HEK293 (cell line): ENCODE data around the gene SGTB.

Experiments used
- CTCF ChIA-PET: fragments of 350-600 bp; formaldehyde crosslinking; extraction: SDS; loops from one replicate; lab custom pipeline; 2021; ENCODE audit warnings: antibody characterized with exemption; lab: Yijun Ruan, JAX
- POLR2A ChIA-PET: fragments of 300-600 bp; formaldehyde crosslinking; extraction: SDS; loops from one replicate; lab custom pipeline; 2020; ENCODE audit warnings: antibody characterized with exemption, inconsistent platforms; lab: Yijun Ruan, JAX
- H3K27ac ChIP-seq: fragments of 200-500 bp; sonication (Bioruptor generic); 2 replicates; pipeline ENCODE4 v1.5.1; 2014; ENCODE audit warnings: low read depth, low read length, control low read depth, inconsistent platforms; ENCODE audit errors: extremely low read depth
- H3K36me3 ChIP-seq, 2 experiments: fragments of 200-500 bp in 1 of 2; sonication (Bioruptor generic) in 1 of 2; 1 replicate in 1 of 2; 2 replicates in 1 of 2; pipeline ENCODE4 v1.5.1; 2014 to 2017; ENCODE audit warnings: inconsistent platforms in 2 of 2, low read length in 2 of 2; ENCODE audit not compliant: control insufficient read depth in 2 of 2, insufficient read depth in 1 of 2
- H3K4me1 ChIP-seq: fragments of 200-500 bp; sonication (Bioruptor generic); 2 replicates; pipeline ENCODE4 v1.5.1; 2014; ENCODE audit warnings: mild to moderate bottlenecking, low read length, inconsistent platforms; ENCODE audit not compliant: control insufficient read depth, insufficient read depth
- H3K4me3 ChIP-seq: 2 replicates; pipeline ENCODE4 v1.5.1; 2011; ENCODE audit warnings: low read depth, mild to moderate bottlenecking, control low read depth, low read length, moderate library complexity
- H3K9me3 ChIP-seq: fragments of 200-500 bp; sonication (Bioruptor generic); 2 replicates; pipeline ENCODE4 v1.5.1; 2014; ENCODE audit warnings: low read depth, low read length, inconsistent platforms; ENCODE audit not compliant: control insufficient read depth, insufficient read depth
- BCL6B ChIP-seq: fragments of 450-650 bp; formaldehyde crosslinking; IDR thresholded peaks from 2 replicates; pipeline ENCODE4 v1.5.1; 2017; ENCODE audit warnings: missing biosample characterization, missing genetic modification characterization
- FEZF1 ChIP-seq: fragments of 450-650 bp; formaldehyde crosslinking; IDR thresholded peaks from 2 replicates; pipeline ENCODE4 v1.5.1; 2016; ENCODE audit warnings: missing biosample characterization, missing genetic modification characterization
- GLI2 ChIP-seq: fragments of 450-650 bp; formaldehyde crosslinking; IDR thresholded peaks from 2 replicates; pipeline ENCODE4; 2017; ENCODE audit warnings: missing biosample characterization, missing genetic modification characterization, low read depth, borderline replicate concordance
- GLI4 ChIP-seq: fragments of 450-650 bp; formaldehyde crosslinking; IDR thresholded peaks from 2 replicates; pipeline ENCODE4 v1.5.1; 2016; ENCODE audit warnings: missing biosample characterization, missing genetic modification characterization
- IKZF3 ChIP-seq: fragments of 450-650 bp; IDR thresholded peaks from 2 replicates; pipeline ENCODE4 v1.5.0; 2018; ENCODE audit warnings: missing biosample characterization, mild to moderate bottlenecking, missing genetic modification characterization, moderate library complexity
- OSR2 ChIP-seq: fragments of 450-650 bp; formaldehyde crosslinking; IDR thresholded peaks from 2 replicates; pipeline ENCODE4 v1.5.1; 2016; ENCODE audit warnings: missing biosample characterization, missing genetic modification characterization
- SCRT2 ChIP-seq: fragments of 450-650 bp; formaldehyde crosslinking; IDR thresholded peaks from 2 replicates; pipeline ENCODE4 v1.5.1; 2016; ENCODE audit warnings: missing biosample characterization, missing genetic modification characterization
- SP2 ChIP-seq: fragments of 450-650 bp; formaldehyde crosslinking; IDR thresholded peaks from 2 replicates; pipeline ENCODE4 v1.5.1; 2016; ENCODE audit warnings: missing biosample characterization, missing genetic modification characterization
- ZNF121 ChIP-seq: fragments of 450-650 bp; formaldehyde crosslinking; IDR thresholded peaks from 2 replicates; pipeline ENCODE4 v1.5.1; 2016; ENCODE audit warnings: missing biosample characterization, missing genetic modification characterization
- ZNF2 ChIP-seq: fragments of 450-650 bp; formaldehyde crosslinking; IDR thresholded peaks from 2 replicates; pipeline ENCODE4 v1.5.1; 2016; ENCODE audit warnings: missing biosample characterization, missing genetic modification characterization
- ZNF311 ChIP-seq: fragments of 450-650 bp; formaldehyde crosslinking; IDR thresholded peaks from 2 replicates; pipeline ENCODE4 v1.5.1; 2017; ENCODE audit warnings: missing biosample characterization, missing genetic modification characterization, borderline replicate concordance
- ZNF324 ChIP-seq: fragments of 450-650 bp; formaldehyde crosslinking; IDR thresholded peaks from 2 replicates; pipeline ENCODE4 v1.5.1; 2016; ENCODE audit warnings: missing biosample characterization, missing genetic modification characterization
- ZNF341 ChIP-seq: fragments of 450-650 bp; formaldehyde crosslinking; IDR thresholded peaks from 2 replicates; pipeline ENCODE4; 2016; ENCODE audit warnings: low read depth, missing biosample characterization, missing genetic modification characterization
- ZNF433 ChIP-seq: fragments of 450-650 bp; formaldehyde crosslinking; IDR thresholded peaks from 2 replicates; pipeline ENCODE4 v1.5.1; 2016; ENCODE audit warnings: missing biosample characterization, missing genetic modification characterization, low read depth
- ZNF843 ChIP-seq: fragments of 450-650 bp; formaldehyde crosslinking; IDR thresholded peaks from 2 replicates; pipeline ENCODE4 v1.5.1; 2016; ENCODE audit warnings: missing biosample characterization, missing genetic modification characterization
- TF ChIP-seq, protein P1 (sequence below): fragments of 450-650 bp; formaldehyde crosslinking; IDR thresholded peaks from 2 replicates; pipeline ENCODE4 v1.5.0; 2017; ENCODE audit warnings: missing biosample characterization, missing genetic modification characterization, borderline replicate concordance
- TF ChIP-seq, protein P2 (sequence below): fragments of 450-650 bp; IDR thresholded peaks from 2 replicates; pipeline ENCODE4 v1.5.1; 2018; ENCODE audit warnings: missing biosample characterization, mild to moderate bottlenecking, missing genetic modification characterization
- TF ChIP-seq, protein P3 (sequence below): fragments of 450-650 bp; formaldehyde crosslinking; IDR thresholded peaks from 2 replicates; pipeline ENCODE4 v1.5.1; 2017; ENCODE audit warnings: missing biosample characterization, missing genetic modification characterization

SGTB gene

GRCh38 chr5:65760504-65761275 is 38.8 kb upstream of the SGTB start (continued):
- TF ChIP-seq ZNF121 (tag by site-specific recombination) (peak; percentile 76; the same call in 1 of the 2 replicates), ZNF311 (tag by site-specific recombination) (no peak), ZNF324 (tag by site-specific recombination) (no peak), GLI4 (no peak), SP2 (tag by site-specific recombination) (no peak)
- TF ChIP-seq, protein P1, sequence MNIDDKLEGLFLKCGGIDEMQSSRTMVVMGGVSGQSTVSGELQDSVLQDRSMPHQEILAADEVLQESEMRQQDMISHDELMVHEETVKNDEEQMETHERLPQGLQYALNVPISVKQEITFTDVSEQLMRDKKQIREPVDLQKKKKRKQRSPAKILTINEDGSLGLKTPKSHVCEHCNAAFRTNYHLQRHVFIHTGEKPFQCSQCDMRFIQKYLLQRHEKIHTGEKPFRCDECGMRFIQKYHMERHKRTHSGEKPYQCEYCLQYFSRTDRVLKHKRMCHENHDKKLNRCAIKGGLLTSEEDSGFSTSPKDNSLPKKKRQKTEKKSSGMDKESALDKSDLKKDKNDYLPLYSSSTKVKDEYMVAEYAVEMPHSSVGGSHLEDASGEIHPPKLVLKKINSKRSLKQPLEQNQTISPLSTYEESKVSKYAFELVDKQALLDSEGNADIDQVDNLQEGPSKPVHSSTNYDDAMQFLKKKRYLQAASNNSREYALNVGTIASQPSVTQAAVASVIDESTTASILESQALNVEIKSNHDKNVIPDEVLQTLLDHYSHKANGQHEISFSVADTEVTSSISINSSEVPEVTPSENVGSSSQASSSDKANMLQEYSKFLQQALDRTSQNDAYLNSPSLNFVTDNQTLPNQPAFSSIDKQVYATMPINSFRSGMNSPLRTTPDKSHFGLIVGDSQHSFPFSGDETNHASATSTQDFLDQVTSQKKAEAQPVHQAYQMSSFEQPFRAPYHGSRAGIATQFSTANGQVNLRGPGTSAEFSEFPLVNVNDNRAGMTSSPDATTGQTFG (tag by site-specific recombination), result no peak

- no peaks in the 10 kb centered on the region for H3K9me3 ChIP-seq
- H3K36me3 ChIP-seq, result peaks cover 2 to 4% of the 10 kb centered on the region in 2 experiments; a peak in 2 of 3 replicates
- no peak overlapping the region for H3K27ac ChIP-seq
- H3K4me1 ChIP-seq, result no peaks in the 10 kb centered on the region; the same call in 1 of the 2 replicates
- peak; percentile 30; the same call in 1 of the 2 replicates for TF ChIP-seq OSR2
- 0 out of 2 replicates have a peak, but pooled peaks have one; percentile 32 for TF ChIP-seq GLI2
- TF ChIP-seq, protein P2, sequence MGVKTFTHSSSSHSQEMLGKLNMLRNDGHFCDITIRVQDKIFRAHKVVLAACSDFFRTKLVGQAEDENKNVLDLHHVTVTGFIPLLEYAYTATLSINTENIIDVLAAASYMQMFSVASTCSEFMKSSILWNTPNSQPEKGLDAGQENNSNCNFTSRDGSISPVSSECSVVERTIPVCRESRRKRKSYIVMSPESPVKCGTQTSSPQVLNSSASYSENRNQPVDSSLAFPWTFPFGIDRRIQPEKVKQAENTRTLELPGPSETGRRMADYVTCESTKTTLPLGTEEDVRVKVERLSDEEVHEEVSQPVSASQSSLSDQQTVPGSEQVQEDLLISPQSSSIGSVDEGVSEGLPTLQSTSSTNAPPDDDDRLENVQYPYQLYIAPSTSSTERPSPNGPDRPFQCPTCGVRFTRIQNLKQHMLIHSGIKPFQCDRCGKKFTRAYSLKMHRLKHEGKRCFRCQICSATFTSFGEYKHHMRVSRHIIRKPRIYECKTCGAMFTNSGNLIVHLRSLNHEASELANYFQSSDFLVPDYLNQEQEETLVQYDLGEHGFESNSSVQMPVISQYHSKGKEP (tag by site-specific recombination), result 0 out of 2 replicates have a peak, but pooled peaks have one; percentile 13
- TF ChIP-seq BCL6B (tag by site-specific recombination), result peak; percentile 79
- peak; percentile 54 for TF ChIP-seq IKZF3 (tag by site-specific recombination)
- no peak for TF ChIP-seq ZNF2 (tag by site-specific recombination)
- TF ChIP-seq, protein P3, sequence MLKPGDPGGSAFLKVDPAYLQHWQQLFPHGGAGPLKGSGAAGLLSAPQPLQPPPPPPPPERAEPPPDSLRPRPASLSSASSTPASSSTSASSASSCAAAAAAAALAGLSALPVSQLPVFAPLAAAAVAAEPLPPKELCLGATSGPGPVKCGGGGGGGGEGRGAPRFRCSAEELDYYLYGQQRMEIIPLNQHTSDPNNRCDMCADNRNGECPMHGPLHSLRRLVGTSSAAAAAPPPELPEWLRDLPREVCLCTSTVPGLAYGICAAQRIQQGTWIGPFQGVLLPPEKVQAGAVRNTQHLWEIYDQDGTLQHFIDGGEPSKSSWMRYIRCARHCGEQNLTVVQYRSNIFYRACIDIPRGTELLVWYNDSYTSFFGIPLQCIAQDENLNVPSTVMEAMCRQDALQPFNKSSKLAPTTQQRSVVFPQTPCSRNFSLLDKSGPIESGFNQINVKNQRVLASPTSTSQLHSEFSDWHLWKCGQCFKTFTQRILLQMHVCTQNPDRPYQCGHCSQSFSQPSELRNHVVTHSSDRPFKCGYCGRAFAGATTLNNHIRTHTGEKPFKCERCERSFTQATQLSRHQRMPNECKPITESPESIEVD (tag by site-specific recombination), result peak; percentile 81
- peak; percentile 82 for TF ChIP-seq ZNF843 (tag by site-specific recombination)
- TF ChIP-seq FEZF1 (tag by site-specific recombination), result peak; percentile 56
- no peak for TF ChIP-seq ZNF341 (tag by site-specific recombination)
- TF ChIP-seq ZNF433, result no peak
- TF ChIP-seq SCRT2 (tag by site-specific recombination), result 0 out of 2 replicates have a peak, but pooled peaks have one; percentile 25
- no peak overlapping the region for H3K4me3 ChIP-seq
- ChIA-PET POLR2A (no interaction called here), CTCF (interaction anchor here (2.3 kb wide), 1 partner anchor 16 kb away, joined by 8 read pairs; no protein-coding TSS in a partner anchor)
Observed at GRCh38 chr5:65758546-65759144, 36.7 kb upstream of the SGTB start.
